ENCODE measurements around the gene CD69.
"Not testable (repeated sequence)": the region's sequence is repeated elsewhere in the genome, so short reads cannot be mapped to it uniquely, and the experiment has no call there.

The CD69 gene

DNA sequence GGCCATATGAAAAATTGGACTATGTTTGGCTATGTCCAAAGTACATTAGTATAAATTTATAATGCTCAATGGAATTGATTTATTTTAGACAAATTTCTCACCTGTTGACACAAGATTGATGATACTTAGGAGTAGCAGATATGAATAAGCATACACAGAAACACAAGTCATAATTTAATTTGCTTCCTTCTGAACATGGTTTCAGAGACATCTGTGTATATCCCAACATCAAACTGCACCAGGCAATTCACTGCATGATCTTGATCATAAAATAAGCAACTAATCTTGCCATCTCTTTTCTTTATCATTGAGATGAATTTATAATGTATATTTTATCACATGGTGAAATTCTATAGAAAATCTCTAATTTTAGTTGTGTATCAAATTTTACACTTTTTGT, 31.6 kb downstream of the CD69 start:
- no peak overlapping the region for H3K27ac ChIP-seq (ENCODE audit: low read length)

DNA sequence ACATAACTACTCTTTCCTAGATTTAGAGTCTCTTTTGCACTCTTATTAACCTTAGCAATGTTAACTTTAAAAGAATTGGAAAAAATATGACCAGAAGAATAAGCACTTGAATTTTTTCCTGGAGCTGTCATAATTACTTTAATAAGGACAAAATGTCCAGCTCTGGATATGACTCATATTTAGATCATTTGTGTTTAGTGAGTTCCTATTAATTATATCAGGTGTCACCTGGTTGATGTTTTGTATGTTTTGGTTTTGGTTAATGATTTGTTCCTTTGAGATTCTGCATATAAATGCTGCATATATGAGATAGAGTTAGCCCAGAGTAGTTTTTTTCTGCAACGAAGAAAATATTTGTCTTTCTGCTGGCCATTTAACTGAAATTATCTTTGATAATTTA, 32.9 kb downstream of the CD69 start:
- Histone ChIP-seq H3K27ac (ENCODE audit: low read length) (no peak overlapping the region), H3K4me3 (ENCODE audit: low read depth in 1 of 2, low read length in 2 of 2) (no peak overlapping the region), H3K4me1 (ENCODE audit: control insufficient read depth in 1 of 2, insufficient read depth in 2 of 2, low read length in 2 of 2) (no peaks in the 10 kb centered on the region), H3K9me3 (ENCODE audit: control insufficient read depth in 1 of 2, low read length in 2 of 2) (no peaks in the 10 kb centered on the region), H3K36me3 (ENCODE audit: control insufficient read depth in 1 of 2, insufficient read depth in 2 of 2, low read length in 2 of 2) (no peaks in the 10 kb centered on the region), H3K27me3 (ENCODE audit: low read depth, low read length) (no peaks in the 10 kb centered on the region)

More for the DNA sequence above, 31.6 kb downstream of the CD69 start:
- H3K36me3 ChIP-seq (ENCODE audit: control insufficient read depth in 1 of 2, insufficient read depth in 2 of 2, low read length in 2 of 2): no peaks in the 10 kb centered on the region
- H3K9me3 ChIP-seq (ENCODE audit: control insufficient read depth in 1 of 2, low read length in 2 of 2): no peaks in the 10 kb centered on the region
- H3K27me3 ChIP-seq (ENCODE audit: low read depth, low read length): no peaks in the 10 kb centered on the region
- H3K4me3 ChIP-seq (ENCODE audit: low read depth in 1 of 2, low read length in 2 of 2): no peak overlapping the region
- no peaks in the 10 kb centered on the region for H3K4me1 ChIP-seq (ENCODE audit: control insufficient read depth in 1 of 2, insufficient read depth in 2 of 2, low read length in 2 of 2)

DNA sequence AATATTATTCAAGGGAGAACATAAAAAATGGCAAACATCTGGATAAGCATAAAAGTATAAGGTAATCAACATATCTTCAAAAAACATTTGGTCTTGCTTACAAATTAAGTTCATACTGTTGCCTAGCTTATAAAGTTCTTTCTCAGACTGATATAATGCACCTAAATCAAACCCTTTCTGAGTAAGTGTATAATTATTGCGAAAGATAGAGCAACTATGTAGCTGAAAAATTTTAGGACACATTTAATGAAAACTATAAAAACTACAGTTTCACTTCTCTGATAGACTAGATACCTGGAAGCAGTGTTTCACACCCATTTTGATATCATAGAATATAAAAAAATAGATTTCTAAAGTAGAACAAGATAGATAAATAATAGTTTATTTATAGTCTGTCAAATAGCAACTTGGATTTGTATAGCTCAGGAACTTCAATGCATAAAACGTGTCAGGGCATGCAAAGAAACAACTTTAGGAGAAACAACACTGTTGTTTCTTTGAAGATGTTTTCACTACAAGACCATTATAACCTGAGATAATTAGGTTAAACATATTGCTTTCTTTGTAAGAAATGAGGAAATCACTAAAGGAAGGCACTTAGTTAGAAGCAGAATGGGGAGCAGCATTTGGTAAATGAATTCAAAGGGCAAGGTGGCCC, 35.4 kb downstream of the CD69 start:
- no peak overlapping the region for H3K4me3 ChIP-seq (ENCODE audit: low read depth in 1 of 2, low read length in 2 of 2)
- H3K27ac ChIP-seq (ENCODE audit: low read length): no peak overlapping the region
- H3K27me3 ChIP-seq (ENCODE audit: low read depth, low read length): no peaks in the 10 kb centered on the region
- H3K36me3 ChIP-seq (ENCODE audit: control insufficient read depth in 1 of 2, insufficient read depth in 2 of 2, low read length in 2 of 2): no peaks in the 10 kb centered on the region
- H3K4me1 ChIP-seq (ENCODE audit: control insufficient read depth in 1 of 2, insufficient read depth in 2 of 2, low read length in 2 of 2): no peaks in the 10 kb centered on the region
- H3K9me3 ChIP-seq (ENCODE audit: control insufficient read depth in 1 of 2, low read length in 2 of 2): no peaks in the 10 kb centered on the region

DNA sequence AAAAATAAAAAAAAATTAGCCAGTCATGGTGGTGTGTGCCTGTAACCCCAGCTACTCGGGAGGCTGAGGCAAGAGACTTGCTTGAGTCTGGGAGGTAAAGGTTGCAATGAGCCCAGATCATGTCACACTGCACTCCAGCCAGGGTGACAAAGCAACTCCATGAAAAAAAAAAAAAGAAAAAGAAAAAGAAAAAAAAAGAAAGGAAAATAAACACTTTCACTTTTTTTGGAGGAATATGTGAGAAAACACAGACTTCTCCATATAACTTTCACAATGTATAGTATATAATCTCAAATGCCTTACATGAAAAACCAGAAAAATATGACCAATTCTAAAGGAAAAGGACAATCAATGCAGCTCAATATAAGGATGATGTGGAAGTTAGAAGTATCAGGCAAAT, 36.7 kb downstream of the CD69 start:
- Histone ChIP-seq H3K36me3 (ENCODE audit: control insufficient read depth in 1 of 2, insufficient read depth in 2 of 2, low read length in 2 of 2) (no peaks in the 10 kb centered on the region), H3K4me1 (ENCODE audit: control insufficient read depth in 1 of 2, insufficient read depth in 2 of 2, low read length in 2 of 2) (no peaks in the 10 kb centered on the region), H3K27me3 (ENCODE audit: low read depth, low read length) (no peaks in the 10 kb centered on the region), H3K4me3 (ENCODE audit: low read depth in 1 of 2, low read length in 2 of 2) (no peak overlapping the region), H3K27ac (ENCODE audit: low read length) (no peak overlapping the region), H3K9me3 (ENCODE audit: control insufficient read depth in 1 of 2, low read length in 2 of 2) (no peaks in the 10 kb centered on the region)

DNA sequence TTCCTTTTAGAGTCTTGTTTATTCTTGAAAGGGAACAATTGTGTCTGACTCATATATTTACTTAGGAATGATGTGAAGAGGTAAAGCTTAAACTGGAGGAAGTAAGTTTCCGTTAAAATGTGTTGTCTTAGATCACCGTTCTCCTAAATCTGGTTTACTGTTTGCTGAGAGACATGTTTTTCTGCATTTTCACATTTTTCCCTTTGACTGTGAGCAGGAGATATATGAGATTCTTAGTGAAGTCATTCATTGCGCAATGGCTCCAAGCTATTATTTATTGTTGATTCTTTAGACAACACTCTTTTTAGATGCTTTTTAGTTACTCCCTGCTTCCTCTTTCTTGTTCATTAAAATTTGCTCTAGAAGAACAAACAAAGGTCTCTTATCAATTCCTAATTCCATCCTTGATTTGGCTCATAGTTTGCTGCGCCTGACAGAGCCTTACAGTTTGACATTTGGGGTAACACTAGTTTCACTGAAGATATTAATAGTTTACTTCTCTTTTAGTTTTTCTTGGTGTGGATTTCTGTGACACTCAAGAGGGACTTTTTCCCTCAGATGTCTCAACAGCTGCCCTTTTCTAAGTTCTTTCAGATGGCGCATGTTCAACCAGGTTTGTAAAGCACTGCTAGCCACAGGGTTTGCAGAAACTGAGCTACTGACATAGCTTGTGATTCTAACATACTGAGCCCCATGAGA, 39.2 kb downstream of the CD69 start:
- Histone ChIP-seq H3K27me3 (ENCODE audit: low read depth, low read length) (no peaks in the 10 kb centered on the region), H3K27ac (ENCODE audit: low read length) (no peak overlapping the region), H3K4me3 (ENCODE audit: low read depth in 1 of 2, low read length in 2 of 2) (no peak overlapping the region), H3K4me1 (ENCODE audit: control insufficient read depth in 1 of 2, insufficient read depth in 2 of 2, low read length in 2 of 2) (no peaks in the 10 kb centered on the region), H3K36me3 (ENCODE audit: control insufficient read depth in 1 of 2, insufficient read depth in 2 of 2, low read length in 2 of 2) (no peaks in the 10 kb centered on the region), H3K9me3 (ENCODE audit: control insufficient read depth in 1 of 2, low read length in 2 of 2) (no peaks in the 10 kb centered on the region)

DNA sequence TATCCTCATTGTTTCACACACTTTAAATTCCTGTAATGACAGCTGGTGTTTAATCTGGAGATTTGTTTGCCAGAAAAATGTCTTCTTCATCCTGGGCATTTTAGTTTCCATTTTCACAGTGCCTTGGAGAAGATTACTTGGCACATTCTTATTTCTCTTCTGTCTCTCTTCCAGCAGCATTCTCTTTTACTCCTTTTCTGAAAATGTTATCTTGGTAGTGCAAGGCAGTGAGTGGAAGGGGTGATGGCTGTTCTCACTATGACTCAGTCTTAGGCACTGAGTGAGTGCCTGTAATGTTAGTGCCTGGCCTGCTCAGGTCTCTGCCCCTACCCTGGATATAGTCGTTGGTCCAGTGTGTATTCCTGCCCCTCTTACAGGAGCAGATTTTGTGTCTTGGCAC, 40.9 kb downstream of the CD69 start:
- Histone ChIP-seq H3K27me3 (ENCODE audit: low read depth, low read length) (no peaks in the 10 kb centered on the region), H3K4me3 (ENCODE audit: low read depth in 1 of 2, low read length in 2 of 2) (no peak overlapping the region), H3K27ac (ENCODE audit: low read length) (no peak overlapping the region), H3K9me3 (ENCODE audit: control insufficient read depth in 1 of 2, low read length in 2 of 2) (no peaks in the 10 kb centered on the region), H3K4me1 (ENCODE audit: control insufficient read depth in 1 of 2, insufficient read depth in 2 of 2, low read length in 2 of 2) (no peaks in the 10 kb centered on the region), H3K36me3 (ENCODE audit: control insufficient read depth in 1 of 2, insufficient read depth in 2 of 2, low read length in 2 of 2) (no peaks in the 10 kb centered on the region)

DNA sequence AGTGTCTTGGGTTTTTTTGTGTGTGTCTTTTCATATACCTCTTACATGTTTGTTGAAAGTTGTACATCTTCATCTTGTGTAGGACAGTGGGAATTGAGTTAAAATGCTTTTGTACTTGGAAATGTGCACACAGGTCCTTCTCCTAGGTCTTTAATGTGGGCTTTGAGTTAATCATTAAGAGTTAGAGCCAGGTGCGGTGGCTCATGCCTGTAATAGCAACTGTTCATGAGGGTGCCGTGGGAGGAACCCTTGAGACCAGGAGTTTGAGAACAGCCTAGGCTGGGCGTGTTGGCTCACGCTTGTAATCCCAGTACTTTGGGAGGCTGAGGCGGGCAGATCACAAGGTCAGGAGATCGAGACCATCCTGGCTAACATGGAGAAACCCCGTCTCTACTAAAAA, 41.7 kb downstream of the CD69 start:
- Histone ChIP-seq H3K27me3 (ENCODE audit: low read depth, low read length) (no peaks in the 10 kb centered on the region), H3K27ac (ENCODE audit: low read length) (no peak overlapping the region), H3K4me1 (ENCODE audit: control insufficient read depth in 1 of 2, insufficient read depth in 2 of 2, low read length in 2 of 2) (no peaks in the 10 kb centered on the region), H3K9me3 (ENCODE audit: control insufficient read depth in 1 of 2, low read length in 2 of 2) (no peaks in the 10 kb centered on the region), H3K4me3 (ENCODE audit: low read depth in 1 of 2, low read length in 2 of 2) (no peak overlapping the region), H3K36me3 (ENCODE audit: control insufficient read depth in 1 of 2, insufficient read depth in 2 of 2, low read length in 2 of 2) (no peaks in the 10 kb centered on the region)

DNA sequence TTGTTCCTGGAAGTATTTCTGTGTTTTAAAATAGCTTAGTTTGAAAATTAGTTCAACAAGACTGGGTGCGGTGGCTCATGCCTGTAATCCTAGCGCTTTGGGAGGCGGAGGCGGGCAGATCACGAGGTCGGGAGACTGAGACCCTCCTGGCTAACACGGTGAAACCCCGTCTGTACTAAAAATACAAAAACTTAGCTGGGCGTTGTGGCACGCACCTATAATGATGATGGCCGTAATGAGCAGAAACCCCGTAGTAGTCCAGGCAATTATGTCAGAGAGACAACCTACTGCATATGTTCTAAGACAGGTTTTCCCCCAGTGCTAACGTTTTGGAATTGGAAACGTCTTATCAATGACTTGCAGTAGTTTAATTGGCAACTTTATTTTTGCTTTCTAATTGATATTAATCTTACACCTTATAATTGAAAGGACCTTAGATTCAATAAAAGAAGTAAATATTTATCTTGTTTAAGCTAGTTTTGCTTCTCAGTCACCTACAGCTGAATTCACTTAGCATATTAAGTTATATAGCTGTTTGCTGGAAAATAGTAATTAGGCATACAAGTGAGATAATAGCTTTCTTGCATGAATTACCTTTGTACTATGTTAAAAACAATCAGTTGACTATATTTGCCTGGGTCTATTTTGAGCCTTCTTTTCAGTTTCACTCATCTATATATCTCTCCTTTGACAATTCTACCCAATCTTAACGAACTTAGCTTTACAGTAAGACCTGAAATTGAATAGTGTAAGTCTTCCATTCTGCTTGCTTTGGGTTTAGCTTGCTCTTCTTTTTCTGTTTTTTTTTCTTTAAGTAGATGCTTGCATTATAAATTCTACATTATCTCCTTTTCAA, 43.4 kb downstream of the CD69 start:
- Histone ChIP-seq H3K27me3 (ENCODE audit: low read depth, low read length) (no peaks in the 10 kb centered on the region), H3K27ac (ENCODE audit: low read length) (no peak overlapping the region), H3K36me3 (ENCODE audit: control insufficient read depth in 1 of 2, insufficient read depth in 2 of 2, low read length in 2 of 2) (no peaks in the 10 kb centered on the region), H3K4me3 (ENCODE audit: low read depth in 1 of 2, low read length in 2 of 2) (no peak overlapping the region), H3K4me1 (ENCODE audit: control insufficient read depth in 1 of 2, insufficient read depth in 2 of 2, low read length in 2 of 2) (no peaks in the 10 kb centered on the region), H3K9me3 (ENCODE audit: control insufficient read depth in 1 of 2, low read length in 2 of 2) (no peaks in the 10 kb centered on the region)

DNA sequence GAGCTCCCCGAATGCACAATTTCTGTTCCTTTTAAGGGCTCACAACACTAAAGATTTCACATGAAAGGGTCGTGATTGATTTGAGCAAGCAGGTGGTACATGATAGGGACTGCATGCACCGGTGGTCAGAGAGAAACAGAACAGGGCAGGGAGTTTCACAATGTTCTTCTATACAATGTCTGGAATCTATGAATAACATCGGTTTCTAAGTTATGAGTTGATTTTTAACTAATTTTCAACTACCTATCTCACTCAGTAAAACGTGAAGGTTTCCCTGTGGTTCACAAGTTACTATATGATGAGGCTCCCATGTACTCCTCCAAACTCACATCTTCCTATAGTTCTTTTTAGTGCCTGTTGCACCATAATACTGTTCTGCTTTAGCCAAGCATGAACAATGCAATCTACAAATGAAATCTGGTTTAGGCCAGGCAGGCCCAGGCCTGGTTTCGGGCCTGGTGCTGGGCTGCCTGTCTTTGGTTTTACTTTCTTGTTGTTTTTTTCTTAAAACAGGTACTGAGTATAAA, 47.6 kb downstream of the CD69 start:
- not testable (repeated sequence) for H3K4me3 ChIP-seq (ENCODE audit: low read depth in 1 of 2, low read length in 2 of 2); H3K36me3 ChIP-seq (ENCODE audit: control insufficient read depth in 1 of 2, insufficient read depth in 2 of 2, low read length in 2 of 2); H3K27me3 ChIP-seq (ENCODE audit: low read depth, low read length); H3K4me1 ChIP-seq (ENCODE audit: control insufficient read depth in 1 of 2, insufficient read depth in 2 of 2, low read length in 2 of 2); H3K27ac ChIP-seq (ENCODE audit: low read length); H3K9me3 ChIP-seq (ENCODE audit: control insufficient read depth in 1 of 2, low read length in 2 of 2)

DNA sequence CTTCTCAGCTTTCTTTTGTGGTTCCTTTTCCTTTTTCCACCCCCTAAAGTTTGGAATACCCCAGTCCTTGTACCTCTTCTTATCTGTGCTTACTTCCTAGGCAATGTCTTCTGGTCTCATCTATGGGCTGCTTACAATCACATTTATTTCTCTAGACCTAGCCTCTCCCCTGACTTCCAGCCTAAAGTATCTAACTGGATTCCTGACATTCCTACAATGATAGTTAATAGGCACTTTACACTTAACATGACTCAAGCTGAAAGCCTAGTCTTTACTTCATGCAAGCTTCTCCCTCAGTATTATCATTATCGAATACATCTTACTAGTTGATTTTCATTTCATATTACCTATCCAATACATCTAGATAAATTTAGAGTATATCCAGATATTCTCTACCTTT, 49.0 kb downstream of the CD69 start:
- Histone ChIP-seq H3K4me1 (ENCODE audit: control insufficient read depth in 1 of 2, insufficient read depth in 2 of 2, low read length in 2 of 2) (no peaks in the 10 kb centered on the region), H3K36me3 (ENCODE audit: control insufficient read depth in 1 of 2, insufficient read depth in 2 of 2, low read length in 2 of 2) (no peaks in the 10 kb centered on the region), H3K9me3 (ENCODE audit: control insufficient read depth in 1 of 2, low read length in 2 of 2) (no peaks in the 10 kb centered on the region), H3K27me3 (ENCODE audit: low read depth, low read length) (no peaks in the 10 kb centered on the region), H3K27ac (ENCODE audit: low read length) (no peak overlapping the region), H3K4me3 (ENCODE audit: low read depth in 1 of 2, low read length in 2 of 2) (no peak overlapping the region)

DNA sequence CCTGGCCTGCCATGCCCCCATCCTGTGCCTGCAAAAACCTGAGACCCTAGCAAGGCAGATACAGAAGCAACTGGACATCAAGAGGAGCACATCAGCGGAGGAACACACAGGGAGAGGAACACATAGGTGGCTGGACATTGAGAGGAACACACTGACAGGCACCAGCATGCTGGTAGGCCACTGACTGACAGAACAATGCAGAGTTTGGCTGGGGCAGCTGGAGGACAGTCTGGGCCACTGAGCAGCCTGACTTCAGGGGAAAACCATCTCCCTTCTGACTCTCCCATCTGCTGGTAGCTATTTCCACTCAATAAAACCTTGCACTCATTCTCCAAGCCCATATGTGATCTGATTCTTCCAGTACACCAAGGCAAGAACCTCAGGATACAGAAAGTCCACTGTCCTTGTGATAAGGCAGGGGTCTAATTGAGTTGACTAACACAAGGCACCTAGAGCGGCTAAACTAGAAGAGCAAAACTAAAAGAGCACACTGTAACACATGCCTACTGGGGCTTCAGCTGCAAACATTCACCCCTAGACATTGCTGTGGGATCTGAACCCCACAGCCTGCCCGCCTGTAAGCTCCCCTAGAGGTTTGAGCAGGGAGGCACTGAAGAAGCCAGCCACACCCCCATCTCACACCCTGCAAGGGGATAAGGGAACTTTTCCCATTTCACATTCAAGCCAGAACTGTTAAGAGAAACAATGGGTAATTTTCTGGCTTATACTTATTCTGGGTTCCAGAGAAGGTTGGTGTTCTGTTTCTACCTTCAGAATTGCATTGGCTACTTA, 49.9 kb downstream of the CD69 start:
- H3K27me3 ChIP-seq (ENCODE audit: low read depth, low read length): no peaks in the 10 kb centered on the region

More for the DNA sequence above, 49.9 kb downstream of the CD69 start:
- Histone ChIP-seq H3K27ac (ENCODE audit: low read length) (no peak overlapping the region), H3K36me3 (ENCODE audit: control insufficient read depth in 1 of 2, insufficient read depth in 2 of 2, low read length in 2 of 2) (no peaks in the 10 kb centered on the region), H3K4me3 (ENCODE audit: low read depth in 1 of 2, low read length in 2 of 2) (no peak overlapping the region), H3K9me3 (ENCODE audit: control insufficient read depth in 1 of 2, low read length in 2 of 2) (no peaks in the 10 kb centered on the region), H3K4me1 (ENCODE audit: control insufficient read depth in 1 of 2, insufficient read depth in 2 of 2, low read length in 2 of 2) (no peaks in the 10 kb centered on the region)
